Endothelial cell of umbilical vein (primary cell): Measurements from ENCODE around the gene TMEM119.

Experiments
- EZH2 ChIP-seq: IDR thresholded peaks from 2 replicates; pipeline ENCODE4 v1.6.1; 2012; ENCODE audit warnings: borderline replicate concordance, low read depth, mild to moderate bottlenecking, moderate library complexity, low read length, inconsistent platforms; ENCODE audit not compliant: severe bottlenecking
- GATA2 ChIP-seq: IDR thresholded peaks from 2 replicates; pipeline ENCODE4 v1.7.0; 2011; ENCODE audit warnings: low read depth, mild to moderate bottlenecking, moderate library complexity, mixed read lengths, low read length; ENCODE audit not compliant: insufficient read length, insufficient read depth
- POLR2A ChIP-seq: IDR thresholded peaks from 2 replicates; pipeline ENCODE4 v1.6.1; 2012; ENCODE audit warnings: low read depth, mild to moderate bottlenecking, control low read depth, low read length
- POLR2AphosphoS5 ChIP-seq: IDR thresholded peaks from 2 replicates; pipeline ENCODE4 v1.6.1; 2012; ENCODE audit warnings: low read depth, mild to moderate bottlenecking, control low read depth, low read length, moderate library complexity; ENCODE audit not compliant: insufficient read depth
- TF ChIP-seq, protein P1 (sequence below), 2 donors: IDR thresholded peaks; 1 replicate in 1 of 2; 2 replicates in 1 of 2; pipeline ENCODE4 v1.5.1; 2011; ENCODE audit warnings: low read length in 2 of 2, mild to moderate bottlenecking in 2 of 2, moderate library complexity in 2 of 2, control low read depth in 1 of 2, inconsistent platforms in 1 of 2, low read depth in 1 of 2; ENCODE audit not compliant: insufficient read depth in 1 of 2; ENCODE audit errors: extremely low read depth in 1 of 2

DNA sequence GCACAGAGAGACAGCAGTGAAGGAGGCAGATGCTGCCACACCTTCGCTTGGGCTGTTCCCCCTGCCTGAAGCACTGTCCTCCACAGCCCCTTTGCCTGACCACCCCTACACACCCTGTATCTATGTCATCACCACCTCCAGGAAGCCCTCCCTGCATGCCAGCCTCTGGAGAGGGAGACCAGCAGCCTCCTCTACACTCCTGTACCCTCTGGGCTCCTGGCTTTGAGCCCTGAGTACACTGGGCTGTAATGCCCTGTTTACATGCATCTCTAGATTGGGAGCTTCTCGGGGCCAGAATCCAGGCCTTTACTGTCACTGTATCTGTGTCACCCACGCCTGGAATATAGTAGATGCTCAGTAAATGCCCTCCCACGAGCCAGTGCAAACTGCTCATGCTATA is 5.9 kb upstream of the TMEM119 start:
- TF ChIP-seq POLR2A (no peak), GATA2 (no peak), EZH2 (no peak), POLR2AphosphoS5 (no peak)
- TF ChIP-seq, protein P1, sequence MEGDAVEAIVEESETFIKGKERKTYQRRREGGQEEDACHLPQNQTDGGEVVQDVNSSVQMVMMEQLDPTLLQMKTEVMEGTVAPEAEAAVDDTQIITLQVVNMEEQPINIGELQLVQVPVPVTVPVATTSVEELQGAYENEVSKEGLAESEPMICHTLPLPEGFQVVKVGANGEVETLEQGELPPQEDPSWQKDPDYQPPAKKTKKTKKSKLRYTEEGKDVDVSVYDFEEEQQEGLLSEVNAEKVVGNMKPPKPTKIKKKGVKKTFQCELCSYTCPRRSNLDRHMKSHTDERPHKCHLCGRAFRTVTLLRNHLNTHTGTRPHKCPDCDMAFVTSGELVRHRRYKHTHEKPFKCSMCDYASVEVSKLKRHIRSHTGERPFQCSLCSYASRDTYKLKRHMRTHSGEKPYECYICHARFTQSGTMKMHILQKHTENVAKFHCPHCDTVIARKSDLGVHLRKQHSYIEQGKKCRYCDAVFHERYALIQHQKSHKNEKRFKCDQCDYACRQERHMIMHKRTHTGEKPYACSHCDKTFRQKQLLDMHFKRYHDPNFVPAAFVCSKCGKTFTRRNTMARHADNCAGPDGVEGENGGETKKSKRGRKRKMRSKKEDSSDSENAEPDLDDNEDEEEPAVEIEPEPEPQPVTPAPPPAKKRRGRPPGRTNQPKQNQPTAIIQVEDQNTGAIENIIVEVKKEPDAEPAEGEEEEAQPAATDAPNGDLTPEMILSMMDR (IDR thresholded peaks at IDR 0.05; ENCODE audit: extremely low read depth in 1 of 2, insufficient read depth in 1 of 2, low read depth in 1 of 2, low read length in 2 of 2), result no peak
